Measurements from ENCODE around the gene ANKRD33B.
"Not testable (repeated sequence)": the region's sequence is repeated elsewhere in the genome, so short reads cannot be mapped to it uniquely, and the experiment has no call there.

The ANKRD33B gene

GRCh38 chr5:10636363-10637142 is 72.7 kb downstream of the ANKRD33B start:
- Histone ChIP-seq H3K36me3 (ENCODE audit: insufficient read depth, low read length) (no peaks in the 10 kb centered on the region), H3K9ac (ENCODE audit: low read depth, low read length) (no peak overlapping the region)

GRCh38 chr5:10637944-10638343 is 74.1 kb downstream of the ANKRD33B start:
- no peaks in the 10 kb centered on the region for H3K36me3 ChIP-seq (ENCODE audit: insufficient read depth, low read length)
- H3K9me3 ChIP-seq (ENCODE audit: control insufficient read depth, insufficient read depth, low read length) = no peaks in the 10 kb centered on the region
- H3K4me1 ChIP-seq (ENCODE audit: insufficient read depth, low read length) = peaks cover 42% of the 10 kb centered on the region
- H3K9ac ChIP-seq (ENCODE audit: low read depth, low read length) = peak overlapping the region; percentile 7; the same call in 1 of the 2 replicates

More at GRCh38 chr5:10636363-10637142, 72.7 kb downstream of the ANKRD33B start:
- H3K4me1 ChIP-seq (ENCODE audit: insufficient read depth, low read length) = peaks cover 51% of the 10 kb centered on the region
- no peaks in the 10 kb centered on the region for H3K9me3 ChIP-seq (ENCODE audit: control insufficient read depth, insufficient read depth, low read length)

GRCh38 chr5:10638723-10639122 is 74.9 kb downstream of the ANKRD33B start:
- H3K9me3 ChIP-seq (ENCODE audit: control insufficient read depth, insufficient read depth, low read length); H3K36me3 ChIP-seq (ENCODE audit: insufficient read depth, low read length); H3K9ac ChIP-seq (ENCODE audit: low read depth, low read length): not testable (repeated sequence)
- H3K4me1 ChIP-seq (ENCODE audit: insufficient read depth, low read length) = peaks cover 36% of the 10 kb centered on the region

GRCh38 chr5:10639846-10640368 is 76.0 kb downstream of the ANKRD33B start:
- Histone ChIP-seq H3K9me3 (ENCODE audit: control insufficient read depth, insufficient read depth, low read length) (no peaks in the 10 kb centered on the region), H3K9ac (ENCODE audit: low read depth, low read length) (no peak overlapping the region), H3K4me1 (ENCODE audit: insufficient read depth, low read length) (peaks cover 30% of the 10 kb centered on the region), H3K36me3 (ENCODE audit: insufficient read depth, low read length) (no peaks in the 10 kb centered on the region)

GRCh38 chr5:10642367-10642766 is 78.5 kb downstream of the ANKRD33B start:
- H3K9ac ChIP-seq (ENCODE audit: low read depth, low read length) = no peak overlapping the region
- H3K9me3 ChIP-seq (ENCODE audit: control insufficient read depth, insufficient read depth, low read length) = no peaks in the 10 kb centered on the region
- H3K36me3 ChIP-seq (ENCODE audit: insufficient read depth, low read length) = no peaks in the 10 kb centered on the region
- H3K4me1 ChIP-seq (ENCODE audit: insufficient read depth, low read length) = peaks cover 6% of the 10 kb centered on the region; the same call in 1 of the 2 replicates

- H3K36me3 ChIP-seq (ENCODE audit: insufficient read depth, low read length) = no peaks in the 10 kb centered on the region
- H3K9ac ChIP-seq (ENCODE audit: low read depth, low read length) = no peak overlapping the region
- H3K4me1 ChIP-seq (ENCODE audit: insufficient read depth, low read length) = no peaks in the 10 kb centered on the region; the same call in 1 of the 2 replicates
- no peaks in the 10 kb centered on the region for H3K9me3 ChIP-seq (ENCODE audit: control insufficient read depth, insufficient read depth, low read length)
These were observed 80.3 kb downstream of the ANKRD33B start for GRCh38 chr5:10644192-10644591.

GRCh38 chr5:10645146-10645545 is 81.3 kb downstream of the ANKRD33B start:
- Histone ChIP-seq H3K9me3 (ENCODE audit: control insufficient read depth, insufficient read depth, low read length) (no peaks in the 10 kb centered on the region), H3K9ac (ENCODE audit: low read depth, low read length) (no peak overlapping the region), H3K4me1 (ENCODE audit: insufficient read depth, low read length) (no peaks in the 10 kb centered on the region; the same call in 1 of the 2 replicates), H3K36me3 (ENCODE audit: insufficient read depth, low read length) (no peaks in the 10 kb centered on the region)

GRCh38 chr5:10645671-10646070 is 81.8 kb downstream of the ANKRD33B start:
- H3K4me1 ChIP-seq (ENCODE audit: insufficient read depth, low read length) = no peaks in the 10 kb centered on the region; the same call in 1 of the 2 replicates
- H3K9ac ChIP-seq (ENCODE audit: low read depth, low read length) = no peak overlapping the region
- H3K36me3 ChIP-seq (ENCODE audit: insufficient read depth, low read length) = no peaks in the 10 kb centered on the region
- no peaks in the 10 kb centered on the region for H3K9me3 ChIP-seq (ENCODE audit: control insufficient read depth, insufficient read depth, low read length)

- no peak overlapping the region for H3K9ac ChIP-seq (ENCODE audit: low read depth, low read length)
- H3K9me3 ChIP-seq (ENCODE audit: control insufficient read depth, insufficient read depth, low read length) = no peaks in the 10 kb centered on the region
- no peaks in the 10 kb centered on the region; the same call in 1 of the 2 replicates for H3K4me1 ChIP-seq (ENCODE audit: insufficient read depth, low read length)
- no peaks in the 10 kb centered on the region for H3K36me3 ChIP-seq (ENCODE audit: insufficient read depth, low read length)
These were observed 83.8 kb downstream of the ANKRD33B start for GRCh38 chr5:10647640-10648039.

GRCh38 chr5:10648806-10649665 is 85.2 kb downstream of the ANKRD33B start:
- H3K9ac ChIP-seq (ENCODE audit: low read depth, low read length) = peak overlapping the region; percentile 36; the same call in 1 of the 2 replicates
- no peaks in the 10 kb centered on the region for H3K36me3 ChIP-seq (ENCODE audit: insufficient read depth, low read length)
- H3K9me3 ChIP-seq (ENCODE audit: control insufficient read depth, insufficient read depth, low read length) = no peaks in the 10 kb centered on the region
- no peaks in the 10 kb centered on the region; the same call in 1 of the 2 replicates for H3K4me1 ChIP-seq (ENCODE audit: insufficient read depth, low read length)

GRCh38 chr5:10649666-10650380 is 86.0 kb downstream of the ANKRD33B start:
- Histone ChIP-seq H3K36me3 (ENCODE audit: insufficient read depth, low read length) (no peaks in the 10 kb centered on the region), H3K4me1 (ENCODE audit: insufficient read depth, low read length) (no peaks in the 10 kb centered on the region; the same call in 1 of the 2 replicates), H3K9me3 (ENCODE audit: control insufficient read depth, insufficient read depth, low read length) (no peaks in the 10 kb centered on the region), H3K9ac (ENCODE audit: low read depth, low read length) (peak overlapping the region; percentile 36; the same call in 1 of the 2 replicates)

- Histone ChIP-seq H3K4me1 (ENCODE audit: insufficient read depth, low read length) (peaks cover 3% of the 10 kb centered on the region; the same call in 1 of the 2 replicates), H3K9ac (ENCODE audit: low read depth, low read length) (no peak overlapping the region), H3K9me3 (ENCODE audit: control insufficient read depth, insufficient read depth, low read length) (no peaks in the 10 kb centered on the region), H3K36me3 (ENCODE audit: insufficient read depth, low read length) (no peaks in the 10 kb centered on the region)
These were observed 88.3 kb downstream of the ANKRD33B start for GRCh38 chr5:10652151-10652550.

- no peaks in the 10 kb centered on the region for H3K36me3 ChIP-seq (ENCODE audit: insufficient read depth, low read length)
- no peak overlapping the region for H3K9ac ChIP-seq (ENCODE audit: low read depth, low read length)
- H3K9me3 ChIP-seq (ENCODE audit: control insufficient read depth, insufficient read depth, low read length) = no peaks in the 10 kb centered on the region
- peaks cover 3% of the 10 kb centered on the region; the same call in 1 of the 2 replicates for H3K4me1 ChIP-seq (ENCODE audit: insufficient read depth, low read length)
These were observed 88.7 kb downstream of the ANKRD33B start for GRCh38 chr5:10652606-10653005.

GRCh38 chr5:10653043-10653442 is 89.2 kb downstream of the ANKRD33B start:
- no peaks in the 10 kb centered on the region for H3K36me3 ChIP-seq (ENCODE audit: insufficient read depth, low read length)
- peaks cover 3% of the 10 kb centered on the region; the same call in 1 of the 2 replicates for H3K4me1 ChIP-seq (ENCODE audit: insufficient read depth, low read length)
- H3K9me3 ChIP-seq (ENCODE audit: control insufficient read depth, insufficient read depth, low read length) = no peaks in the 10 kb centered on the region
- H3K9ac ChIP-seq (ENCODE audit: low read depth, low read length) = no peak overlapping the region

All from ES-I3 (cell line).